HCT116 (cell line): ENCODE data around the gene CEP152. TPM values are rescaled to one million over a fixed set of nuclear protein-coding genes. Genes with fewer than 3 reads are reported as not detected.

Experiments
- ATAC-seq: fragments of 200-7000 bp; cut with Tn5 transposase; 2 replicates; pipeline ENCODE4 v1.9.1; 2020; ENCODE audit warnings: mild to moderate bottlenecking, moderate library complexity
- BruUV-seq: library from RNA; stranded (reverse); fragments of 400-500 nt; replicated peaks from 2 replicates; lab custom pipeline; 2021; lab: Mats Ljungman, UMichigan
- CTCF ChIA-PET: fragments of 300-600 bp; sonication (Branson Sonifier 250); formaldehyde crosslinking; loops from one replicate; lab custom pipeline; 2021; ENCODE audit warnings: antibody characterized with exemption; lab: Charles Lee
- POLR2A ChIA-PET: fragments of 300-600, 350-600 bp; sonication (Branson Sonifier 250); formaldehyde crosslinking; loops from one replicate; lab custom pipeline; 2021; ENCODE audit warnings: antibody characterized with exemption; lab: Charles Lee
- RAD21 ChIA-PET, 2 experiments: fragments of 300-600 bp; sonication (Branson Sonifier 250); formaldehyde crosslinking; loops; one replicate each; lab custom pipeline; 2023; ENCODE audit warnings: low total read pairs in 2 of 2; ENCODE audit not compliant: uncharacterized antibody in 2 of 2, unreplicated experiment in 2 of 2, low non-redundant PET in 1 of 2; lab: Charles Lee
- DNase-seq: peaks from one replicate; pipeline ENCODE4 v3.0.0-alpha.2; 2010; ENCODE audit warnings: low read depth, low spot score
- H2AFZ ChIP-seq: fragments of 200-600 bp; shearing (Covaris generic), sonication (generic); 2 replicates; pipeline ENCODE4 v1.6.1; 2017; ENCODE audit warnings: low read depth, mixed run types, mixed read lengths, antibody characterized with exemption, low read length; ENCODE audit not compliant: poor library complexity, severe bottlenecking
- H3K27ac ChIP-seq: 2 replicates; pipeline ENCODE4 v1.5.1; 2012; ENCODE audit warnings: low read depth, low read length
- H3K27me3 ChIP-seq: fragments of 200-600 bp; sonication (generic); 2 replicates; pipeline ENCODE4 v1.6.1; 2016; ENCODE audit warnings: mixed run types, low read length, mixed read lengths; ENCODE audit not compliant: insufficient read depth
- H3K36me3 ChIP-seq, 2 experiments: fragments of 200-500 bp in 1 of 2; fragments of 200-600 bp in 1 of 2; sonication (Bioruptor generic) in 1 of 2; sonication (generic) in 1 of 2; 2 replicates each; pipeline versions ENCODE4 v1.5.1 to v1.6.1; 2014 to 2016; ENCODE audit warnings: low read length in 2 of 2, inconsistent platforms in 1 of 2, mixed read lengths in 1 of 2, mixed run types in 1 of 2; ENCODE audit not compliant: insufficient read depth in 2 of 2, control insufficient read depth in 1 of 2
- H3K4me1 ChIP-seq, 2 experiments: fragments of 200-600 bp in 1 of 2; sonication (generic) in 1 of 2; 2 replicates each; pipeline versions ENCODE4 v1.5.1 to v1.6.1; 2012 to 2017; ENCODE audit warnings: low read length in 2 of 2, inconsistent platforms in 1 of 2, mild to moderate bottlenecking in 1 of 2, mixed read lengths in 1 of 2, mixed run types in 1 of 2, moderate library complexity in 1 of 2; ENCODE audit not compliant: insufficient read depth in 2 of 2, control insufficient read depth in 1 of 2
- H3K4me2 ChIP-seq: fragments of 200-600 bp; sonication (generic); 2 replicates; pipeline ENCODE4 v1.6.1; 2017; ENCODE audit warnings: mixed run types, low read length, mixed read lengths
- H3K4me3 ChIP-seq, 2 experiments: fragments of 200-600 bp in 1 of 2; sonication (generic) in 1 of 2; replicated peaks in 1 of 2; 2 replicates each; pipeline ENCODE4 v1.5.1; 2011 to 2016; ENCODE audit warnings: low read length in 2 of 2, control low read depth in 1 of 2, low read depth in 1 of 2, mild to moderate bottlenecking in 1 of 2, mixed read lengths in 1 of 2, mixed run types in 1 of 2
- H3K79me2 ChIP-seq: fragments of 200-600 bp; sonication (generic); 2 replicates; pipeline ENCODE4 v1.6.1; 2017; ENCODE audit warnings: mild to moderate bottlenecking, mixed run types, low read length, moderate library complexity, mixed read lengths; ENCODE audit not compliant: insufficient read depth
- H3K9ac ChIP-seq: fragments of 200-600 bp; sonication (generic); 2 replicates; pipeline ENCODE4 v1.6.1; 2016; ENCODE audit warnings: low read length, mixed read lengths
- H3K9me2 ChIP-seq: fragments of 200-600 bp; sonication (generic), shearing (Covaris generic); 2 replicates; pipeline ENCODE4 v1.6.1; 2017; ENCODE audit warnings: mixed run types, mild to moderate bottlenecking, moderate library complexity; ENCODE audit not compliant: insufficient read depth
- H3K9me3 ChIP-seq, 2 experiments: fragments of 200-500 bp in 1 of 2; fragments of 200-600 bp in 1 of 2; sonication (Bioruptor generic) in 1 of 2; sonication (generic) in 1 of 2; 2 replicates each; pipeline ENCODE4 v1.6.1; 2014 to 2017; ENCODE audit warnings: low read length in 2 of 2, mixed read lengths in 2 of 2, inconsistent platforms in 1 of 2, low read depth in 1 of 2, mild to moderate bottlenecking in 1 of 2, mixed run types in 1 of 2, moderate library complexity in 1 of 2; ENCODE audit not compliant: control insufficient read depth in 1 of 2, insufficient read depth in 1 of 2
- H4K20me1 ChIP-seq: fragments of 200-600 bp; sonication (generic), shearing (Covaris generic); 2 replicates; pipeline ENCODE4 v1.6.1; 2017; ENCODE audit warnings: mixed run types, mild to moderate bottlenecking, moderate library complexity; ENCODE audit not compliant: insufficient read depth
- ATF3 ChIP-seq: IDR thresholded peaks from 2 replicates; pipeline ENCODE4 v1.6.1; 2012
- CBX3 ChIP-seq: IDR thresholded peaks from 2 replicates; pipeline ENCODE4 v1.6.1; 2012; ENCODE audit warnings: low read depth
- CEBPB ChIP-seq: IDR thresholded peaks from 2 replicates; pipeline ENCODE4 v1.6.1; 2012; ENCODE audit warnings: low read depth
- CTCF ChIP-seq, 3 experiments: fragments of 200-600 bp in 1 of 3; sonication (generic) in 1 of 3; IDR thresholded peaks in 2 of 3; conservative IDR thresholded peaks in 1 of 3; 2 replicates each; pipeline ENCODE4 v1.5.1; 2012 to 2017; ENCODE audit warnings: low read depth in 2 of 3, low read length in 2 of 3, antibody characterized with exemption in 1 of 3, borderline replicate concordance in 1 of 3, control low read depth in 1 of 3, mild to moderate bottlenecking in 1 of 3, mixed read lengths in 1 of 3, mixed run types in 1 of 3, moderate library complexity in 1 of 3; ENCODE audit not compliant: insufficient read depth in 1 of 3
- ELF1 ChIP-seq: IDR thresholded peaks from 2 replicates; pipeline ENCODE4 v1.6.1; 2012; ENCODE audit warnings: low read depth, borderline replicate concordance
- EZH2 ChIP-seq: fragments of 200-600 bp; sonication (generic); IDR thresholded peaks from 2 replicates; pipeline ENCODE4 v1.6.1; 2017; ENCODE audit warnings: antibody characterized with exemption, mixed run types
- EZH2phosphoT487 ChIP-seq: fragments of 200-600 bp; IDR thresholded peaks from 2 replicates; pipeline ENCODE4 v1.6.1; 2018; ENCODE audit warnings: antibody characterized with exemption, borderline replicate concordance
- JUND ChIP-seq: IDR thresholded peaks from 2 replicates; pipeline ENCODE4 v1.6.1; 2012
- POLR2A ChIP-seq: IDR thresholded peaks from 2 replicates; pipeline ENCODE4 v1.7.0; 2011; ENCODE audit warnings: borderline replicate concordance; ENCODE audit not compliant: insufficient read depth, insufficient read length; ENCODE audit errors: extremely low read depth
- TCF7L2 ChIP-seq: IDR thresholded peaks from 2 replicates; pipeline ENCODE4 v1.7.0; 2011; ENCODE audit warnings: borderline replicate concordance, inconsistent platforms; ENCODE audit not compliant: insufficient read depth, insufficient read length; ENCODE audit errors: extremely low read depth
- ZNF274 ChIP-seq: fragments of 200-500 bp; sonication (Bioruptor generic); IDR thresholded peaks from 2 replicates; pipeline ENCODE4 v1.6.1; 2014; ENCODE audit warnings: mild to moderate bottlenecking, low read depth, low read length, inconsistent platforms
- intact Hi-C: fragments of 100-400 bp; cut with micrococcal nuclease; formaldehyde crosslinking; loops from 2 replicates; pipeline ENCODE4 v1.10.0; 2022
- total RNA-seq: library from RNA; stranded (reverse); gene quantifications from one replicate; pipeline ENCODE4 v1.2.1, GENCODE V29; 2021; ENCODE audit not compliant: unreplicated experiment

CEP152 gene
- total RNA-seq, 1 experiment from 2014 or later: 19.7 TPM

- no peaks in the 10 kb centered on the region for H3K9me3 ChIP-seq
- no peak for DNase-seq
- H3K9ac ChIP-seq: no peak overlapping the region
- ChIA-PET RAD21 (no interaction called here), CTCF (no interaction called here), POLR2A (no interaction called here)
- H3K9me2 ChIP-seq: no peaks in the 10 kb centered on the region
- no peaks in the 10 kb centered on the region for H3K36me3 ChIP-seq
- no TSS peak for BruUV-seq
- H3K79me2 ChIP-seq: no peaks in the 10 kb centered on the region
- ATAC-seq: no peak
- TF ChIP-seq JUND: no peak
- TF ChIP-seq CBX3: no peak
- no peak for TF ChIP-seq ATF3
- TF ChIP-seq ZNF274: no peak
- no peak for TF ChIP-seq ELF1
- no peak for TF ChIP-seq TCF7L2
- TF ChIP-seq EZH2phosphoT487: no peak
- H3K4me1 ChIP-seq: 0 out of 4 replicates have a peak, but pooled peaks cover 0 to 2% of the 10 kb centered on the region in 2 experiments
- H2AFZ ChIP-seq: no peak overlapping the region
- no peak overlapping the region for H3K4me3 ChIP-seq
- no peaks in the 10 kb centered on the region for H4K20me1 ChIP-seq
- H3K27me3 ChIP-seq: no peaks in the 10 kb centered on the region
- no peak overlapping the region for H3K4me2 ChIP-seq
- intact Hi-C loops: no loop called here
- no peak overlapping the region for H3K27ac ChIP-seq
Measured at GRCh38 chr15:48708641-48709040, 102.2 kb downstream of the CEP152 start.

GRCh38 chr15:48705381-48705780, 105.5 kb downstream of the CEP152 start:
- Histone ChIP-seq H3K4me2 (no peak overlapping the region), H3K9me3 (no peaks in the 10 kb centered on the region), H3K27ac (no peak overlapping the region), H3K9me2 (no peaks in the 10 kb centered on the region), H2AFZ (no peak overlapping the region), H3K79me2 (no peaks in the 10 kb centered on the region), H3K4me1 (0 out of 4 replicates have a peak, but pooled peaks cover 0 to 4% of the 10 kb centered on the region in 2 experiments), H3K4me3 (no peak overlapping the region), H3K36me3 (no peaks in the 10 kb centered on the region), H3K9ac (no peak overlapping the region), H4K20me1 (no peaks in the 10 kb centered on the region), H3K27me3 (no peaks in the 10 kb centered on the region)
- ChIA-PET CTCF (no interaction called here), RAD21 (no interaction called here), POLR2A (no interaction called here)
- BruUV-seq: no TSS peak
- TF ChIP-seq CTCF (IDR thresholded peaks at IDR 0.05 in 2 of 3, conservative IDR thresholded peaks at IDR 0.05 in 1 of 3; ENCODE audit: borderline replicate concordance in 1 of 3, insufficient read depth in 1 of 3, low read depth in 2 of 3, low read length in 2 of 3) (no peak), ZNF274 (no peak), EZH2 (no peak), TCF7L2 (no peak), CEBPB (no peak), POLR2A (no peak)
- DNase-seq (no peak), ATAC-seq (no peak)
- intact Hi-C loops: no loop called here
